Measurements from ENCODE around the gene MARCHF6.

MARCHF6 gene

DNA sequence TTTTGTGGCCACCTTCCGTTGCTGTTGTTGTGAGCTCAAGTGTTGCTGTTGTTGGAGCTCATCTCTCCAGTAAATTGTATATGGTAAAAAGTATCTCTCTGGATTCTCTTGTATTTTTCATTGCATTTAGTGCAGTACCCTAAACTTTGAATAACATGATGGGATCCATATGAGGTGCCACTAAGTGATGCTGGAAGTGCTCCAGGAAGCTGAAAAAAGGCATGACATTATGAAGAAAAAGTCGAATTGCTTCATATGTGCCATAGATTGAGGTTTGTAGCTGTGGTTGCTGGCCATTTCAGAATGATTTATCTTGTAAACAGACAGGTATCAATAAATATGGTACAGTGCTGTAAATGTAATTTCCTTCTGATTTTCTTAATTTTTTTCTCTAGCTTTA, 5.5 kb downstream of the MARCHF6 start:
- no peak for TF ChIP-seq CTCF (conservative IDR thresholded peaks at IDR 0.05)
- no peak overlapping the region for H3K27ac ChIP-seq

DNA sequence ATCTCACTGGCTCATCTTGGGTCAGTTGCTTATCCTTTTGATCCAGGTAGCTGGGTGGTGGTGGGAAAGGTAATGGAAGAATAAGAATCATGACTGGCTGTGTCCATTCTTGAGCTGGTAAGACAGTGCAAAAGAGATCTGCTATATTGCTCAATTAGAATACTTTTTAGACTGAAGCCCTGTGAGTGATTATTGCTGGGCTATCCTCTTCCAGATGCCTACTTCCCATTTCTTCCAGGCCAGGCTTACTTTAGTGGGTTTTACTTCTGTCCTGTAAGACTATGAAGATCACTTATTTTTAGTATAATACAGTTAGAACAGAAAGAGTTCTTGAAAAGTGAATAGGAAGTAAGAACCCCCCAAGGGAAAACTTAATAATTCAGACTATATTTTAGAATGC, 7.2 kb downstream of the MARCHF6 start:
- H3K27ac ChIP-seq = no peak overlapping the region
- TF ChIP-seq CTCF (conservative IDR thresholded peaks at IDR 0.05) = no peak

GRCh38 chr5:10363519-10364185, 10.2 kb downstream of the MARCHF6 start:
- no peak for TF ChIP-seq CTCF (conservative IDR thresholded peaks at IDR 0.05)
- H3K27ac ChIP-seq = no peak overlapping the region

- H3K27ac ChIP-seq = no peak overlapping the region; the same call in 1 of the 2 replicates
- peak; percentile 70 for TF ChIP-seq CTCF (conservative IDR thresholded peaks at IDR 0.05)
These were observed 10.7 kb downstream of the MARCHF6 start for GRCh38 chr5:10364186-10364689.

DNA sequence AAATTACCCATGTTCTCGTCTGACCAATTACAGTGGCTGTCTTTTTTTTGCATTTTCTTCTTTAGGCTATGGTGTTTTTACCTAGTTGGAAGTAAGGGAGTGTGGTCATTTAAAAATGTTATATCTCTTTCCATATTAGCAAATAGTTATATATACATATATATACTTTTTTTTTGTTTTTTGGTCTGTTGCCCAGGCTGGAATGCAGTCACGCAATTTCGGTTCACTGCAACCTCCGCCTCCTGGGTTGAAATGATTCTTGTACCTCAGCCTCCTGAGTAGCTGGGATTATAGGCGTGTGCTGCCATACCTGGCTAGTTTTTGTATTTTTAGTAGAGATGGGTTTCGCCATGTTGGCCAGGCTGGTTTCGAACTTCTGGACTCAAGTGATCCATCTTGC, 12.3 kb downstream of the MARCHF6 start:
- no peak for TF ChIP-seq CTCF (conservative IDR thresholded peaks at IDR 0.05)
- H3K27ac ChIP-seq = peak overlapping the region; percentile 55

- no peak for TF ChIP-seq CTCF (conservative IDR thresholded peaks at IDR 0.05)
- H3K27ac ChIP-seq = peak overlapping the region; percentile 55
These were observed 13.1 kb downstream of the MARCHF6 start for GRCh38 chr5:10366310-10367272.

GRCh38 chr5:10367579-10367978, 14.1 kb downstream of the MARCHF6 start:
- peak overlapping the region; percentile 55; the same call in 1 of the 2 replicates for H3K27ac ChIP-seq
- TF ChIP-seq CTCF (conservative IDR thresholded peaks at IDR 0.05) = no peak

All from VCaP (cell line).